Fibroblast of peridontal ligament (primary cell): Measurements from ENCODE around the gene FMC1.

Experiments
- DNase-seq: peaks from one replicate; pipeline ENCODE4 v3.0.0-alpha.2; 2010; ENCODE audit errors: extremely low read depth

The FMC1 gene

GRCh38 chr7:139374246-139374645 is 33.1 kb downstream of the FMC1 start:
- DNase-seq = no peak

- no peak for DNase-seq
These were observed 41.3 kb downstream of the FMC1 start for GRCh38 chr7:139382439-139382838.

- no peak for DNase-seq
These were observed 43.5 kb downstream of the FMC1 start for GRCh38 chr7:139384611-139385010.

GRCh38 chr7:139387594-139387993 is 46.5 kb downstream of the FMC1 start:
- no peak for DNase-seq

- DNase-seq = no peak
These were observed 48.0 kb downstream of the FMC1 start for GRCh38 chr7:139389091-139389490.

- no peak for DNase-seq
These were observed 48.6 kb downstream of the FMC1 start for GRCh38 chr7:139389774-139390173.

GRCh38 chr7:139393621-139394211 is 52.6 kb downstream of the FMC1 start:
- no peak for DNase-seq

- no peak for DNase-seq
These were observed 53.4 kb downstream of the FMC1 start for GRCh38 chr7:139394540-139394939.
